Stimulated activated memory B cell treated with anti-CD40 and anti-IgM and Interleukin-4, amounts not matched to agents 10 μg/mL and 1 μg/mL and 100 μg/mL, for 72 hours (primary cell): ENCODE data around the gene TULP4.
A peak's percentile ranks its signal among the peaks of the same experiment; 100 is the strongest.

Source experiments
- ATAC-seq: fragments of 150-1000 bp; cut with Tn5 transposase; 2 replicates; pipeline ENCODE4 v1.10.0; 2021
- H3K27ac Mint-ChIP-seq: one replicate; pipeline ENCODE4 v1.8.0; 2022; ENCODE audit warnings: mild to moderate bottlenecking, mixed read lengths
- H3K27me3 Mint-ChIP-seq: one replicate; pipeline ENCODE4 v1.8.0; 2022; ENCODE audit warnings: mixed read lengths
- H3K36me3 Mint-ChIP-seq: one replicate; pipeline ENCODE4 v1.8.0; 2022; ENCODE audit warnings: mixed read lengths
- H3K4me1 Mint-ChIP-seq: one replicate; pipeline ENCODE4 v1.8.0; 2022; ENCODE audit warnings: mixed read lengths
- H3K4me3 Mint-ChIP-seq: one replicate; pipeline ENCODE4 v1.8.0; 2022; ENCODE audit warnings: mild to moderate bottlenecking, moderate library complexity, mixed read lengths
- H3K9me3 Mint-ChIP-seq: one replicate; pipeline ENCODE4 v1.8.0; 2022; ENCODE audit warnings: mixed read lengths

TULP4 gene

DNA sequence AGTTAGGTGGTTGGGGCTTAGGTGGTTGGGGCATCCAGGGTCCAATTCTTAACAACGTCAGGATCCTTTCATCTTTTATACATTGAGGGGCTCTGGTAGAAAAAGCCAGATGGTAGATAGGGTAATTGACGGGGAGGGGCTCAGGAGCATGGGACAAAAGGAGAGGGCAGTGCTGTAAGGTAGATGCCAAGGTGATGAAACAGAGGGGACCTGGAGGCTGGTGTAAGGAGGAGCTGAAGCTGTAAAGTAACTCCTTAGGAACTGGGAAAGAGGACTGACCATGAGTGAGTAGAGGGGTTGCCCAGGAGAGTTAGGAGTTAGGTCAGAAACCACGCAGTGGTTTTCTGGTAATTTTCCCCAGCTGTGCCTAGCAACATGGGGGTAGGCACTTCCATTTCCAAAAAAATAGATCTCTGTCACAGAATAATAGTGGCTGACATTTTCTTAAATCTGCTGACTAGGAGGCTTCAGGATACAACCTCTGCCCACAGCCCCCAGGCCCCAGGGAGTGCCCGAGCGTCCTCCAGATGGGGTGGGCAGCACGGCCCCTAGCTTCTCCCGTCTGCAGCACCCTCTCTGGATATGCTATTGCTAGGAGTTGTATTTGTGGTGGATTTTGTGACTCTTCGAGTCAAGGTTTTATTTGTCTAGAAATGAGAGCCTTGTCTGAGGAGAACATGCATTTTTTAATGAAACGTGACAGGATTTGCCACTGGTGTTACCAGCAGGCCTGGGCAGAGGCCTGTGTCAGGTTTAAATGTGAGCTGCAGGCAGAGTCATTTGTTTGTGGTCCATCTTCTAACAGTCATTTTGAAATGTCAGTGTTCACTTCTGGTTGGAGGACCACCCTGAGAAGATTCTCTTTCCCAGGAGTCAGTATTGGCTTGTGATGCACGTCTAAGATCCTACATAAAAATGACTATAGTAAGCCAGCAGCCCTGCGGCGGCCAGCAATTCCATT lies 44.6 kb downstream of the TULP4 start:
- H3K27ac Mint-ChIP-seq, result peak overlapping the region; percentile 77
- H3K36me3 Mint-ChIP-seq, result peaks cover 17% of the 10 kb centered on the region
- no peaks in the 10 kb centered on the region for H3K9me3 Mint-ChIP-seq
- no peaks in the 10 kb centered on the region for H3K27me3 Mint-ChIP-seq
- H3K4me3 Mint-ChIP-seq, result no peak overlapping the region
- peak; percentile 45 for ATAC-seq
- peaks cover 64% of the 10 kb centered on the region for H3K4me1 Mint-ChIP-seq

- Mint-ChIP-seq H3K4me1 (peaks cover 64% of the 10 kb centered on the region), H3K27ac (peak overlapping the region; percentile 77), H3K4me3 (no peak overlapping the region), H3K27me3 (no peaks in the 10 kb centered on the region), H3K36me3 (peaks cover 17% of the 10 kb centered on the region), H3K9me3 (no peaks in the 10 kb centered on the region)
- peak; percentile 51 for ATAC-seq
Observed at GRCh38 chr6:158357570-158358216, 45.4 kb downstream of the TULP4 start.

DNA sequence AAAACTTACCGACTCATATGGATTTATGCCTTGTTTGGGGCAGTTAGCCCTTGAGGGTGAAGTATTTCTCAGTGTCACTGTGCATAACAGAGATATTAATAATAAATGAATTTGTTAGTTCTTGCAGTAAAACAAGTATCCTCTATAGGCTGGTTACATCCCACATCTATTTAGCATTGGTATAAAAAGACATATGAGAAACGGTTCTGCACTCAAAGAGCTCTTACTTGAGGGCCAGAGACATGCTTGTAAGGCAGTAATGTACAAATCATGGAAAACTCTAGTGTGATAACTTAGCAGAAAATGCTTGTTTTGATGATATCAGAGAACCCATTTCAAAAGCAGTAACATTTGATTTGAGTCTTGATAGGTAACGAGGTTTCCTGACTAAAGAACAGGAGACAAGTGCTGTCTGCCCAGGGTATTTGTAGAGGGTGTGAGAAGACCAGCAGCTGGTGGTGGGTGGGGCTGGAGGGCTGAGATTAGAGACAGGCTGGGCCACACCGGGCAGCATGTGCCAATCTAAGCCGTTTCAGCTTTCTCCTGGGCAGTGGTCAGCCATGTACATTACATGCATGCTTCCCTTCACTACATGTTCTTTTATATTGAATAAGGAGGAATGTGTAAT lies 46.3 kb downstream of the TULP4 start:
- Mint-ChIP-seq H3K36me3 (peaks cover 17% of the 10 kb centered on the region), H3K4me3 (no peak overlapping the region), H3K27ac (no peak overlapping the region), H3K9me3 (no peaks in the 10 kb centered on the region), H3K4me1 (peaks cover 64% of the 10 kb centered on the region), H3K27me3 (no peaks in the 10 kb centered on the region)
- no peak for ATAC-seq

DNA sequence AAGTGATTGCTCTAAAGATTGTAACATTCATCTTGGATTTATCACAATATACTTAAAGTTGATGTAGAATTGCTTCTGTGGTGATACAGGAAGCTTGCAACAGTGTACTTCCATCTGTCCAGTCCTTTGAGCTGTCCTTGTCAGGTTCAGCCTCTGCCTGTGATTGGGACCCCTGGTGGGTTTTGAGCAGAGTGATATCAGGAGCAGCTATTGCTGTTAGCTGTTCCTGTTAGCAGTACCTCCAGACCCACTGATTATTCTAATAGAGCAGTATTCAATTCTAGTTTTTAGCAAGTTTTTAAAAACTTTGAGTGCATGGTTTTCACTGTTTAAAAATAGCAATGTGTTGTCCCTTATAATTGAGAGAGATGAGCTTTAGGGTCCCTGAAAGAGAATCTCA lies 48.8 kb downstream of the TULP4 start:
- ATAC-seq, result no peak
- H3K27ac Mint-ChIP-seq, result no peak overlapping the region
- no peaks in the 10 kb centered on the region for H3K27me3 Mint-ChIP-seq
- H3K36me3 Mint-ChIP-seq, result peaks cover 14% of the 10 kb centered on the region
- H3K9me3 Mint-ChIP-seq, result peaks cover 3% of the 10 kb centered on the region
- H3K4me3 Mint-ChIP-seq, result no peak overlapping the region
- H3K4me1 Mint-ChIP-seq, result peaks cover 46% of the 10 kb centered on the region

- H3K4me1 Mint-ChIP-seq, result peaks cover 36% of the 10 kb centered on the region
- no peaks in the 10 kb centered on the region for H3K27me3 Mint-ChIP-seq
- H3K27ac Mint-ChIP-seq, result no peak overlapping the region
- peaks cover 3% of the 10 kb centered on the region for H3K9me3 Mint-ChIP-seq
- no peak overlapping the region for H3K4me3 Mint-ChIP-seq
- no peak for ATAC-seq
- H3K36me3 Mint-ChIP-seq, result peaks cover 14% of the 10 kb centered on the region
Observed at GRCh38 chr6:158361961-158362669, 49.9 kb downstream of the TULP4 start.

DNA sequence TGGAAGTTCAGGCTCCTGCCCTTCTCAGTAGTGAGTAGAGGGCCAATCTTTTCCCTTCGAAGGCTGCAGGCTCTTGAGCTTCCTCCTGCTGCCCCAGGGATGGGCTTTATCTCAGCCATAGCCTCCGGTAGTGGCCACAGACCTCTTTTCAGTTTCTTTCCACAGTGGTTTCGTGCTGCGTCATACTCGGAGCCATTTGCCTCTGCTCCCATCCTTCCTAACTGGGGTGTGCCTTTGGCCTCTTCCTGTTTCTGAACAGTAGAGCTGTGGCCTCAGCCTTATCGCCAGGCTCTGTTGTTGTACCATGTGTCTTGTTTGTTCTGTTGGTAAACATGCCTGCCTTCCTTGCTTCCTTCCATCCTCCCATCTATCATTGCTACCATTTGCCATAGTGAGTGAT lies 54.1 kb downstream of the TULP4 start:
- H3K27ac Mint-ChIP-seq, result no peak overlapping the region
- no peak overlapping the region for H3K4me3 Mint-ChIP-seq
- no peaks in the 10 kb centered on the region for H3K27me3 Mint-ChIP-seq
- peaks cover 3% of the 10 kb centered on the region for H3K9me3 Mint-ChIP-seq
- H3K4me1 Mint-ChIP-seq, result no peaks in the 10 kb centered on the region
- no peak for ATAC-seq
- H3K36me3 Mint-ChIP-seq, result peaks cover 15% of the 10 kb centered on the region

GRCh38 chr6:158367816-158368215 lies 55.6 kb downstream of the TULP4 start:
- Mint-ChIP-seq H3K27ac (no peak overlapping the region), H3K4me3 (no peak overlapping the region), H3K4me1 (no peaks in the 10 kb centered on the region), H3K36me3 (peaks cover 15% of the 10 kb centered on the region), H3K27me3 (no peaks in the 10 kb centered on the region), H3K9me3 (peaks cover 3% of the 10 kb centered on the region)
- no peak for ATAC-seq

DNA sequence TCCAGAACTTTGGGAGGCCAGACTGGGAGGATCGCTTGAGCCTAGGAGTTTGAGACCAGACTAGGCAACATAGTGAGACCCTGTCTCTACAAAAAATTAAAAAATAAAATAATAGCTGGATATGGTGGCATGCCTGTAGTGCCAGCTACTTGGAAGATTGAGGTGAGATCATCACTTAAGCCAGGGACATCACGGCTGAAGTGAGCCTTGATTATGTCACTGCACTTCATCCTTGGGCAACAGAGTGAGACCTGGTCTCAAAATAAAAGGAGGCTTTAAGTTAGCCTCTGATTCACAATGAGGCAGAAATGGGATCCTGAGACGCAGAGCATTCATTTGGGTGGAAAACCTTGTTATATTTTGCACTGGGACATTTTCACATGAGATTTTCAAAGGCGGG lies 57.0 kb downstream of the TULP4 start:
- no peak overlapping the region for H3K27ac Mint-ChIP-seq
- H3K4me1 Mint-ChIP-seq, result no peaks in the 10 kb centered on the region
- peaks cover 15% of the 10 kb centered on the region for H3K36me3 Mint-ChIP-seq
- no peak overlapping the region for H3K4me3 Mint-ChIP-seq
- no peaks in the 10 kb centered on the region for H3K27me3 Mint-ChIP-seq
- ATAC-seq, result no peak
- H3K9me3 Mint-ChIP-seq, result peaks cover 3% of the 10 kb centered on the region

DNA sequence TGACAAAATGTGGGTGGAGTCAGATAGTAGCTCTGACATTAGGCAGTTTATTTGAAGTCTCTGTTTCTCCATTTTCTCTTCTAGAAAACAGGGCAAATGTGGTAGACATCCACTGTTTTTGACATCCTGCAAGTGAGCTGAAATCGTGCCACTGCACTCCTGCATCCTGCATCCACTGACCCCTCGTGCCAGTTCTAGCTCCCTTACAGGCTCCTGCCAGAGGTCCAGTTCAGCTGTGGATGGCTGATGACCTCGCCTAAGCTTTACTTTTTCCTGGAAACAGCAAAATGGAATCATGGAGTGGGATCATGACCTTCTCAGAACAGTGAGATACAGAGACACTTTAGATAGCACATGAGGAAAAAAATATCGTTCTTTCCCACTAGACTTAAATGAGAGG lies 58.5 kb downstream of the TULP4 start:
- ATAC-seq, result no peak
- H3K4me3 Mint-ChIP-seq, result no peak overlapping the region
- H3K27me3 Mint-ChIP-seq, result no peaks in the 10 kb centered on the region
- peaks cover 14% of the 10 kb centered on the region for H3K36me3 Mint-ChIP-seq
- peaks cover 9% of the 10 kb centered on the region for H3K4me1 Mint-ChIP-seq
- H3K27ac Mint-ChIP-seq, result no peak overlapping the region
- no peaks in the 10 kb centered on the region for H3K9me3 Mint-ChIP-seq

- H3K9me3 Mint-ChIP-seq, result no peaks in the 10 kb centered on the region
- H3K4me3 Mint-ChIP-seq, result no peak overlapping the region
- H3K36me3 Mint-ChIP-seq, result peaks cover 18% of the 10 kb centered on the region
Observed at GRCh38 chr6:158371261-158371660, 59.0 kb downstream of the TULP4 start.

DNA sequence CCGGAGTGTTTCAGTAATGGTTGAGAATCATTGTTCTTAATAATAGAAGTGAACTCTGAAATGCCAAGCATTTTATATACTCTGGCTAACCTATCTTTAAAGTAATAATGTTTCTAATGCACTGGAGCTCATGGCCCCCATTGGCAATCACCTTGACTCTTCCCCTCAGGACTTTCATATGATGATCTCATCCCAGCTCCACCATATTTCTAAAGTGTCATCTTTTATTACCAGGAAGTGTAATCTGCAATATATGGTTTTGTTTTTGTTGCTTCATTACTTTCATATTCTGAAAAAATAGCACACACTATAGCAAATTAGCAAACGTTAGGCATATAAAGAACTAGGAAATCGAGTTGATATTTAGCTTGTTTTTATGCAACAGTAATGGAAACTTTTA lies 60.3 kb downstream of the TULP4 start:
- Mint-ChIP-seq H3K9me3 (no peaks in the 10 kb centered on the region), H3K27ac (no peak overlapping the region), H3K36me3 (peaks cover 23% of the 10 kb centered on the region), H3K4me3 (no peak overlapping the region), H3K4me1 (peaks cover 20% of the 10 kb centered on the region), H3K27me3 (no peaks in the 10 kb centered on the region)
- no peak for ATAC-seq

More at GRCh38 chr6:158371261-158371660, 59.0 kb downstream of the TULP4 start:
- ATAC-seq, result no peak
- H3K27me3 Mint-ChIP-seq, result no peaks in the 10 kb centered on the region
- no peak overlapping the region for H3K27ac Mint-ChIP-seq
- peaks cover 13% of the 10 kb centered on the region for H3K4me1 Mint-ChIP-seq

GRCh38 chr6:158373214-158373613 lies 60.9 kb downstream of the TULP4 start:
- Mint-ChIP-seq H3K4me3 (no peak overlapping the region), H3K4me1 (peaks cover 20% of the 10 kb centered on the region), H3K27ac (no peak overlapping the region), H3K9me3 (no peaks in the 10 kb centered on the region), H3K36me3 (peaks cover 23% of the 10 kb centered on the region), H3K27me3 (no peaks in the 10 kb centered on the region)
- no peak for ATAC-seq

GRCh38 chr6:158374020-158374419 lies 61.8 kb downstream of the TULP4 start:
- no peak for ATAC-seq
- Mint-ChIP-seq H3K4me1 (peaks cover 26% of the 10 kb centered on the region), H3K27me3 (no peaks in the 10 kb centered on the region), H3K9me3 (no peaks in the 10 kb centered on the region), H3K36me3 (peaks cover 23% of the 10 kb centered on the region), H3K4me3 (no peak overlapping the region), H3K27ac (no peak overlapping the region)

DNA sequence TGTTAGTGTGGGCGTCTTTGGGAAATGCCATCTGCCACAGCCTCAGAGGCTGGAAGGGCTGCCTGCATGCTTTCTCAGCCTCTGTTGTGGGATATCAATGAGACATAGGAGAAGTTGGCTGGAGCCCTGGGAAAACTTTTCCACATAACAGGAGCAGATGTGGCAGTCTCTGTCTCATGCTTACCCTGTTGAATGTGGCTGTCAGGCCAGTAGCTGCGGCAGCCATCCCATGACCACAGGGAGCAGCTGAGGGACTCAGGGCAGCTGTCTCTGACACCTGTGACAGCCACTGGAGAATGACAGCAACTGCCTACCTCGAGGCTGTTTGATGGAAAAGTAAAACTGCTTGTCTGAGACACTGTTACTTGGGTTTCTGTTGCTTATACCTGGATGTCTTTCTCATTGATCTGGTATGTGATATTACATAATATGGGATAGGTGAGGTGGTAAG lies 64.4 kb downstream of the TULP4 start:
- H3K9me3 Mint-ChIP-seq, result no peaks in the 10 kb centered on the region
- H3K27ac Mint-ChIP-seq, result no peak overlapping the region

GRCh38 chr6:158377860-158378259 lies 65.6 kb downstream of the TULP4 start:
- Mint-ChIP-seq H3K9me3 (no peaks in the 10 kb centered on the region), H3K4me3 (no peak overlapping the region), H3K27ac (no peak overlapping the region), H3K36me3 (peaks cover 18% of the 10 kb centered on the region), H3K4me1 (peaks cover 57% of the 10 kb centered on the region), H3K27me3 (no peaks in the 10 kb centered on the region)
- no peak for ATAC-seq

More for the DNA sequence above, 64.4 kb downstream of the TULP4 start:
- Mint-ChIP-seq H3K4me3 (no peak overlapping the region), H3K27me3 (no peaks in the 10 kb centered on the region), H3K4me1 (peaks cover 48% of the 10 kb centered on the region), H3K36me3 (peaks cover 18% of the 10 kb centered on the region)
- ATAC-seq, result no peak
